ENCODE measurements around the gene SLC35C1. TPM values are rescaled to one million over a fixed set of nuclear protein-coding genes. Genes with fewer than 3 reads are reported as not detected.

SLC35C1 gene
- total and polyA plus RNA-seq, 7 donors = 5.3 to 38.9 (median 8.6) TPM

DNA sequence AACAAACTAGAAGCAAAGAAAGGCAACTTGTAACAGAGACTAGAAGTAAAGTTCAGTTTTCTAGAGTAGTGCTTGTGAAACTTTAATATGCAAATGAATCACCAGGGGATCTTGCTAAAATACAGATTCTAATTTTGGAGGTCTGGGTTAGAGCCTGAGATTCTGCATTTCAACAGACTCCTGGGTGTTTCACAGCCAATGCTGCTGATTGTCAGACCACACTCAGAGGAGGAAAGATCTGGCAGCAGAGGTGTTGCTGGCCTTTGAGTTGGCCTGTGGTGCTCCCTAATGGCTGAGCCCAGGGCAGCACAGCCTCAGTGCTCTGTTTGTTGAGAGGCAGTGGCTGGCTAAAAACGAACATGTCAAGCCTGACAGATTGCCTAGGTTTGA lies 47.8 kb downstream of the SLC35C1 start:
- TF ChIP-seq, protein P1, sequence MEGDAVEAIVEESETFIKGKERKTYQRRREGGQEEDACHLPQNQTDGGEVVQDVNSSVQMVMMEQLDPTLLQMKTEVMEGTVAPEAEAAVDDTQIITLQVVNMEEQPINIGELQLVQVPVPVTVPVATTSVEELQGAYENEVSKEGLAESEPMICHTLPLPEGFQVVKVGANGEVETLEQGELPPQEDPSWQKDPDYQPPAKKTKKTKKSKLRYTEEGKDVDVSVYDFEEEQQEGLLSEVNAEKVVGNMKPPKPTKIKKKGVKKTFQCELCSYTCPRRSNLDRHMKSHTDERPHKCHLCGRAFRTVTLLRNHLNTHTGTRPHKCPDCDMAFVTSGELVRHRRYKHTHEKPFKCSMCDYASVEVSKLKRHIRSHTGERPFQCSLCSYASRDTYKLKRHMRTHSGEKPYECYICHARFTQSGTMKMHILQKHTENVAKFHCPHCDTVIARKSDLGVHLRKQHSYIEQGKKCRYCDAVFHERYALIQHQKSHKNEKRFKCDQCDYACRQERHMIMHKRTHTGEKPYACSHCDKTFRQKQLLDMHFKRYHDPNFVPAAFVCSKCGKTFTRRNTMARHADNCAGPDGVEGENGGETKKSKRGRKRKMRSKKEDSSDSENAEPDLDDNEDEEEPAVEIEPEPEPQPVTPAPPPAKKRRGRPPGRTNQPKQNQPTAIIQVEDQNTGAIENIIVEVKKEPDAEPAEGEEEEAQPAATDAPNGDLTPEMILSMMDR (IDR thresholded peaks at IDR 0.05) = no peak
- TF ChIP-seq EP300 (IDR thresholded peaks at IDR 0.05) (no peak), POLR2AphosphoS5 (IDR thresholded peaks at IDR 0.05) (no peak), POLR2A (IDR thresholded peaks at IDR 0.05) (no peak)
- WGBS, 2 donors = 13 to 48% methylated on average over 1 of the region's 1 CpG

DNA sequence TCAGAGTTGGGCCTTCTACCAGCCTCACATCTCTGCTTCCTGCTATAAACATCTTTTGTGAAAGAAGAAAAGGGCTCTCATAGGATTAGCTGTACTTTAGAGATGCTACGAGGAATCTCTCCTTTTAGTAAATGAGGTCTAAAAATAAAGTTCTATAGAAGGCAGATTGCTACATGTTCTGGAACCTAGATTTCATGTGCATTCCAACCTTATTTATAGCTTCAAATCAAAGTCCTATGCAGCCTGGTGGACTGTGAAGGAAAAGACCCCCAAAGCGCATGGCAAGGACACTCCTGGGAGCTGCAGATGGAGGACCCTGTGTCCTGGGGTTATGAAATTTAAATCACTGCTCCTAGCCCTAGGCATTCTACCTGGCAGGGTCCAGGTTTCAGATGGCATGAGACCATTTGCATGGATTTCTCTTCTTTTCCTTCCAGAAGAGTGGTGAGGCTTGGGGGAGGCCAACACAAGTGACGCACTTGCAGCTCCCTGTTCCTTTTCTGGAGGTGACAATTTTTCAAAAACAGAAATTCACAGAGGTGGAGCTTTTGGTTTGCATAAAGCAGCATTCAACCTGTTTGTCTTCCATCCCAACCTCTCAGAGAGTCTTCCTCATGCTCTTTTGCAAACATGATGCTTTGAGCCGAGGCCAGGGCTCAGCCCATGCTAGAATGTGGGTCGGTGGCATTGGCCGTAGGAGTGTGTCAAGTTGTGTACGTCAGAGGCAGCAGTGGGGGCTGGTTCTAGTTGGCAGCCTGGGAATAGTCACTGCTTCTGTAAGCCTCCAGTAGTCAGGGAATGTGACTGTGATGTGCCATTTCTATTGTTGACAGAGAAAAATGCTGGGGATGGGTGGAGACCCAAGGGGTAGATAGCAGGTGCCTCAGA lies 48.6 kb downstream of the SLC35C1 start:
- H3K27ac ChIP-seq = peak overlapping the region; percentile 81 to 99 (median 88)
- intact Hi-C loops (cut with DNase I) = no loop called here
- TF ChIP-seq, protein P1 (IDR thresholded peaks at IDR 0.05) = no peak
- TF ChIP-seq POLR2AphosphoS5 (IDR thresholded peaks at IDR 0.05) = no peak
- no peak for TF ChIP-seq POLR2A (IDR thresholded peaks at IDR 0.05)
- no peak for TF ChIP-seq EP300 (IDR thresholded peaks at IDR 0.05)
- peaks cover 0 to 100% (median 99%) of the 10 kb centered on the region in 4 donors for H3K4me1 ChIP-seq
- H3K9me3 ChIP-seq = no peaks in the 10 kb centered on the region
- no peak for DNase-seq
- no peaks in the 10 kb centered on the region for H3K27me3 ChIP-seq
- H3K36me3 ChIP-seq = no peaks in the 10 kb centered on the region
- no peak overlapping the region for H3K4me3 ChIP-seq
- WGBS, 2 donors = 92% methylated on average over 7 of the region's 7 CpGs

More for the DNA sequence above, 47.8 kb downstream of the SLC35C1 start:
- Histone ChIP-seq H3K4me3 (no peak overlapping the region), H3K4me1 (peaks cover 0 to 99% (median 96%) of the 10 kb centered on the region in 4 donors), H3K27ac (peak overlapping the region; percentile 13 to 99 (median 88)), H3K9me3 (no peaks in the 10 kb centered on the region), H3K27me3 (no peaks in the 10 kb centered on the region), H3K36me3 (no peaks in the 10 kb centered on the region)
- no peak for DNase-seq
- intact Hi-C loops (cut with DNase I) = no loop called here

DNA sequence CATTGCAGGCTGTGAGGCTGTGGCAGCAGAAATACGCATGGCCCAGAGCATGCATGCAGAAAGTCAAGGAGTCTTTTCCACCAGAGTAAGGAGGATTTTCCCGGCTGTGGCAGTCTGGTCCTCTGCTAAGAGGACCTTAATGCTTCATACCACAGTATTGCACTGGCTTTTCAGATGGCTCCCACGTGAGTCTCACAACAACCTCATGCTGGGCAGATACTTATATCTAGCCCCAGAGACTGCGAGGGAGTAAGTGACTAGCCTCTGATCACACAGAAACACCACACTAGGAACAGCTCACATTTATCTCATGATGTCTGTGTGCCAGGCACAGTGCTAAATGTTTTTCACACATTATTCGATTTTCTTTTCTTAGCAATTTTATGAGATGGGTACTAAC lies 50.4 kb downstream of the SLC35C1 start:
- H3K36me3 ChIP-seq = peaks cover 0 to 6% (median 0%) of the 10 kb centered on the region in 4 donors
- no peaks in the 10 kb centered on the region for H3K9me3 ChIP-seq
- TF ChIP-seq POLR2A (IDR thresholded peaks at IDR 0.05) (no peak), POLR2AphosphoS5 (IDR thresholded peaks at IDR 0.05) (no peak), EP300 (IDR thresholded peaks at IDR 0.05) (no peak)
- TF ChIP-seq, protein P1 (IDR thresholded peaks at IDR 0.05) = no peak
- intact Hi-C loops (cut with DNase I) = no loop called here
- no peaks in the 10 kb centered on the region for H3K27me3 ChIP-seq
- WGBS, 2 donors = 75 to 76% methylated on average over 5 of the region's 5 CpGs
- H3K4me1 ChIP-seq = peaks cover 0 to 100% (median 99%) of the 10 kb centered on the region in 4 donors
- peak overlapping the region; percentile 81 to 99 (median 88) for H3K27ac ChIP-seq
- no peak overlapping the region for H3K4me3 ChIP-seq
- no peak for DNase-seq

DNA sequence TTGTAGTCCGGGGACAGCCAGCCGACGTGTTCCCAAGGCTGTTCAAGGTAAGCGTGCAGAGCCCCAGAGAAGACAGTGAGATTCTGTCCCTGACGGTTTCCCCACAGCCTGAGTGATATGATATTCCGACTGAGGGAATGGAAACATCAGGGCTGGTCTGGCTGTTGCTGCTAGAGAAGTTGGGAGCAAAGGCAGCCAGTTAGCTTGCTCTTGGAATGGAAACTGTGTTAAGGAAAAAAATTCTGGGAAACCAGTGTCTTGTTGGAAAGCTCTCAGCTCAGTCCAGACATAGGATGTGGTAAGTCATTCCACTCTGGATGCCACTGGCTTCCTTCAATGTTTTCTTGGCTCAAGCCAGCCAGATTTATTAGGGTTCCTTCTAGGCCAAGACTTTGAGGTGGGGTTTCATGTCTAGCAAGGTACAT lies 51.1 kb downstream of the SLC35C1 start:
- H3K4me1 ChIP-seq = peaks cover 0 to 100% (median 99%) of the 10 kb centered on the region in 4 donors
- TF ChIP-seq POLR2AphosphoS5 (IDR thresholded peaks at IDR 0.05) (peak; percentile 62 to 93 (median 88)), POLR2A (IDR thresholded peaks at IDR 0.05) (no peak), EP300 (IDR thresholded peaks at IDR 0.05) (peak in 3 of 4 donors; percentile 12 to 82 (median 65))
- TF ChIP-seq, protein P1 (IDR thresholded peaks at IDR 0.05) = no peak
- H3K9me3 ChIP-seq = no peaks in the 10 kb centered on the region
- H3K4me3 ChIP-seq = no peak overlapping the region
- peak overlapping the region; percentile 81 to 99 (median 88) for H3K27ac ChIP-seq
- DNase-seq = peak; percentile 79
- intact Hi-C loops (cut with DNase I) = no loop called here
- no peaks in the 10 kb centered on the region for H3K27me3 ChIP-seq
- peaks cover 0 to 11% (median under 1%) of the 10 kb centered on the region in 4 donors for H3K36me3 ChIP-seq
- 88 to 92% methylated on average over 6 of the region's 6 CpGs for WGBS, 2 donors

All from sigmoid colon (tissue), 7 donors.